Peyer's patch (tissue), 4 donors: ENCODE results near the gene XPO4.

Experiments
- POLR2A ChIP-seq, 2 donors: fragments of 450-650 bp; IDR thresholded peaks; one replicate each; pipeline ENCODE4 v1.5.1; 2017; ENCODE audit warnings: antibody characterized with exemption in 2 of 2, mild to moderate bottlenecking in 2 of 2, moderate library complexity in 2 of 2
- TF ChIP-seq, protein P1 (sequence below), 6 experiments: fragments of 450-650 bp in 4 of 6; fragments of 200-600 bp in 2 of 6; sonication (generic) in 1 of 6; IDR thresholded peaks; one replicate each; pipeline ENCODE4 v1.5.1; 2017 to 2019; ENCODE audit warnings: antibody characterized with exemption in 6 of 6, mild to moderate bottlenecking in 3 of 6, moderate library complexity in 1 of 6

DNA sequence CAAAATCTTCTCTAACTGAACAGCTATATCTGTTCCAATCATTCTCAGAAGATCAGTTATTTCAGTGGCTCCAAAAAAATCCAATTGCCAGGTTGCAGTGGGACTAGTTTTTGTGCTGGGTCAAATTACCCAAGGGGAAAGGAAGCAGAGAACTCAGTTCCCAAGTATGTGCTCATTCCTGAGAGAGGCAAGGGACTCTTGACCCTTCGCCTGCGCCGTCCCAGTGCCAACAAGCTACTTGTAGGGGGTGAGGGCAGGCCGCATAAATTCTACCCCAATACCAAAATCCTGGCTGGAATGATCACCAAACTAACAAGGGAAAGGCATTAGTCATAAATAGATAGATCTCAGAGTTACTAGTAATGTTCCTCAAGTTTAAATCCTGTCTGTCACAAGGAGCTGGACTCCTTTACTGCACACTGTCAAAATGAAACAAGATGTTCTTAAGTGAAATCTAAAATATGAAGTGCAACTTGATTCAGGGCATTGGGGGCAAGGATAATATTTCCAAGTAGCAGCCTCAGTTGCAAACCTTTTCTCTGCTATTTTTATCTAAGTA lies 50.6 kb downstream of the XPO4 start:
- no peak for TF ChIP-seq POLR2A (IDR thresholded peaks at IDR 0.05)
- TF ChIP-seq, protein P1, sequence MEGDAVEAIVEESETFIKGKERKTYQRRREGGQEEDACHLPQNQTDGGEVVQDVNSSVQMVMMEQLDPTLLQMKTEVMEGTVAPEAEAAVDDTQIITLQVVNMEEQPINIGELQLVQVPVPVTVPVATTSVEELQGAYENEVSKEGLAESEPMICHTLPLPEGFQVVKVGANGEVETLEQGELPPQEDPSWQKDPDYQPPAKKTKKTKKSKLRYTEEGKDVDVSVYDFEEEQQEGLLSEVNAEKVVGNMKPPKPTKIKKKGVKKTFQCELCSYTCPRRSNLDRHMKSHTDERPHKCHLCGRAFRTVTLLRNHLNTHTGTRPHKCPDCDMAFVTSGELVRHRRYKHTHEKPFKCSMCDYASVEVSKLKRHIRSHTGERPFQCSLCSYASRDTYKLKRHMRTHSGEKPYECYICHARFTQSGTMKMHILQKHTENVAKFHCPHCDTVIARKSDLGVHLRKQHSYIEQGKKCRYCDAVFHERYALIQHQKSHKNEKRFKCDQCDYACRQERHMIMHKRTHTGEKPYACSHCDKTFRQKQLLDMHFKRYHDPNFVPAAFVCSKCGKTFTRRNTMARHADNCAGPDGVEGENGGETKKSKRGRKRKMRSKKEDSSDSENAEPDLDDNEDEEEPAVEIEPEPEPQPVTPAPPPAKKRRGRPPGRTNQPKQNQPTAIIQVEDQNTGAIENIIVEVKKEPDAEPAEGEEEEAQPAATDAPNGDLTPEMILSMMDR (IDR thresholded peaks at IDR 0.05) = no peak
